ENCODE data around the gene MTA2.
"Not testable (repeated sequence)": the region's sequence is repeated elsewhere in the genome, so short reads cannot be mapped to it uniquely, and the experiment has no call there.

Gene MTA2

DNA sequence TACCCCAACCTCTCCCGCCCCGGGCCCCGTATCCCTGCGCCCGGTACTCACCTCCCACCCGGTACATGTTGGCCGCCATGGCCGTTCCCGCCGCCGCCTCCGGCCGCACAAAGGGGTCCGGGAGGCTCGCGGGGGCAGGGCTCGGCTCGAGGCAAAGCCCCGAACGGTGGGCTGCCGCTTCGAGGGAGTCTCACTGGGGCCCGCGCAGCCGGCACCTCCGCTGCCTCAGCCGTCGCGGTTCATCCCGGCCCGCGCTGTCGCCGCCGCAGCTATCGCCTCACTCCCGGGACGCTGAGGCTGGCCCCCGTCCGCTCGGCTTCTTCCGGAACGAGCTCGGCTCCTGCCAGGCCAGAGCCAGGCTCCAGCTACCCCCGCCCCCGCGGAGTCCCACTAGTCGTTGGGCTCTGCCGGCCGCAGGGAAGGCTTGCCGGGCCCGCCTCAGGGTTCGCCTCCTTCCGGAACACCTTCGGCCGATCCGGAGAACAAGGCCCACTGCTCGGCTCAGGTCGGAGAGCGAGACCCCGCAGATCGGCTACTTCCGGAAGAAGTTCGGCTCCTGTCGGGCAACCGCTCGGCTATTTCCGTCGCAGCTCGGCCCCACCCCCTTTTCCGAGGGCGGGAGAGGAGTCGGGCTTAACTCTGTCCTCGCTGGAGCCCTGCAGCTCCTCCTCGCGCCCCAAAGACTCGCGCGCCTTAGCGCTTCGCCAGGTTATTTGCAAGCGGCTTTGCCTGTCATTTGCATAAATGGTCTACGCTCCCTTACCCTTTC, at the start of gene MTA2:
TSS of gene MTA2 (minus strand) at position 494 of the 769 bp plus-strand sequence. CDS start at position 79, 415 bp downstream.
- peak; percentile 99 for DNase-seq

DNA sequence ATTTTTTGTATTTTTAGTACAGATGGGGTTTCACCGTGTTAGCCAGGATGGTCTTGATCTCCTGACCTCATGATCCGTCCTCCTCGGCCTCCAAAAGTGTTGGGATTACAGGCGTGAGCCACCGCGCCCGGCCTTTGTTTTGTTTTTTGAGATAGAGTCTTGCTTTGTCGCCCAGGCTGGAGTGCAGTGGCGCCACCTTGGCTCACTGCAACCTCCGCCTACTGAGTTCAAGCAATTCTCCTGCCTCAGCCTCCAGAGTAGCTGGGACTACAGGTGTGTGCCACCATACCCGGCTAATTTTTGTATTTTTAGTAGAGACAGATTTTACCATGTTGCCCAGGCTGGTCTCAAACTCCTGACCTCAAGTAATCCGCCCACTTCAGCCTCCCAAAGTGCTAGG, 48.6 kb upstream of the MTA2 start:
- DNase-seq: not testable (repeated sequence)

DNA sequence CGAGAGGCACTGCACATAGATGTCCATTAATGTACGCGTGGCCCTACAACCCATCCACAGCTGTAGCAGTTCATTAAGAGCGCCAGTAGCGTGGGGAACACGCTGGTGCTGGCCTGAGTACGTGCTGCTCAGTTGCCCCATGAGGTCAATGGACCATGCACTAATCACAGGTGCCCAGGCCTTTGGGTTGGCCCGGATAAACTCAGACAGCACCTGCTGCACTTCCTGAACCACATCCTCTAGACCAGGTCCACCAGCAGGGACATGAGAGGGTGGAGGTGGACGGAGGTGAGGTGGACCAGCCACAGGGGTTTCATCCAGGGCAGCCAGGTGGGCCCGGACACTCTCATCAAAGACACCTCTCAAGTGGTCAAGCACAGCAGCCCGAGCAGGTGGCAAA, 47.8 kb upstream of the MTA2 start:
- DNase-seq: no peak

DNA sequence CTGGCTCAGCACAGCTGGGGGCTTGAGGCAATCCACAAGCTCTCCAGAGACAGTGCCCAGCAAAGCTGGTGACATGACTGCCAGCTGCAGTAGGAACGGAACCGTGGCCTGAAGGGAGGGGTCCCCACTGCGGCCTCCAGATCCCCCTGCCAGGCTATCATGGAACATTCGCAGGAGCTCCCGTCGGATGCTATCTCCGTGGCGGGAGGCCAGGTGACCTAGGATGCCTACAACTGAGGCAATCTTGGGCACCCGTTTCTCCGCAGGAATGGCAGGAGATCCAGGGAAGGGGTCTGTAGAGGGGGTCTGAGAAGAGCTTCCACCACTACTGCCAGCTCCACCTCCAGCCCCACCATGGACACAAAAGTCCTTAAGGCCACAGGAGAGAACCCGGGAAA, 47.3 kb upstream of the MTA2 start:
- DNase-seq: no peak

DNA sequence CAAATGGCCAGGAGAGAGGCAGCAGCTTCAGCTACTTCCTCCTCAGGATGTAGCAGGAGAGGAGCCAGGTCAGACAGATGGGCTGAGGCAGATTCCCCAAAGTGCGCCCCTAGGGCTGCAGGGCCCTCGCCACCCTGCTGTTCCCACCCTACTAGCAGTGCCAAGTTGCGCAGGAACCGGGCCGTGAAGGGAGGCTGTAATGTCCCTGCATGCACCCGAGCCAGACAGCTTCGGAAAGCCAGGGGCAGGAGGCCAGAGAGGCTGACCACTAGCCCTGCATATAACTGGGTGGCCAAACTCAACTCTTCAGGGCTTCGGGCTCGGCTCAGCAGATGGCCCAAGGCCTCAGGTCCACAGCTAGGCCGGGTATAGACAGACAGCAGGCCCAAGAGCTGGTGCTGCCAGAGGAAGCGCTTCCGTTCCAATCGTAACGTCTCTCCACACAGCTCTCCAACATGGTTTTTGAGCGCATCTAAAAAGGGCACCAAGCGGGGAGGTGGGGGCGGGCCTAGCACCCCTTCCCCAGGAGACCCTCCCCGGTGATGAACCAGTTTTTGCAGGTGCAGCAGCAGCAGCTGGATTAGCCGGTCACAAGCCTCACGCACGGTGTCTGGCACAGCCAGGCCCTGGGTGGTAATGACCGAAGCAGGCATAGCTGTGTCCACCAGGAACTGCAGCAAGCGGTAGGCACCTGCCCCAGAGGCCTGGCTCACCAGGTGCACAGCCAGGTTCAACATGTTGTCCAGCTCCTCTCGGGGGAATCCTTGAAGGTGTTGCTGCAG, 46.7 kb upstream of the MTA2 start:
- DNase-seq: no peak

DNA sequence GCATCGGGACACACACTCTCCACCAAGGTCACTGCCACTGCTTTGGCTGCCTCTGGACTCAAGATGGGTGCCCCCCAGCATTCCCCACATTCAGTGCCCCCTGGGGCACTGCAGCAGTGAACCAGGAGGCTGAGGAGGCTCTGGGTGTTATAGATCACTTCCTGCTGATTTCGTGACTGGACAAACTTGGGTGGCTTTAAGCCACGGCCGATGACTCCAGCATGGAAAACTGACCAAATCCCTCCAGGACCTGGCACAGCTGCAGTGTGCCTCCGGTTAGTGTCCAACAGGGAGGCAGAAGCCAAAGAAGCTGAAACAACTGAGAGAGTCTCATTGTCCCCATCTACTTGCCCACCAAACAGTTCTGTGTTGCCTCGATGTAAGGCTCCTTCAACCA, 45.9 kb upstream of the MTA2 start:
- no peak for DNase-seq

DNA sequence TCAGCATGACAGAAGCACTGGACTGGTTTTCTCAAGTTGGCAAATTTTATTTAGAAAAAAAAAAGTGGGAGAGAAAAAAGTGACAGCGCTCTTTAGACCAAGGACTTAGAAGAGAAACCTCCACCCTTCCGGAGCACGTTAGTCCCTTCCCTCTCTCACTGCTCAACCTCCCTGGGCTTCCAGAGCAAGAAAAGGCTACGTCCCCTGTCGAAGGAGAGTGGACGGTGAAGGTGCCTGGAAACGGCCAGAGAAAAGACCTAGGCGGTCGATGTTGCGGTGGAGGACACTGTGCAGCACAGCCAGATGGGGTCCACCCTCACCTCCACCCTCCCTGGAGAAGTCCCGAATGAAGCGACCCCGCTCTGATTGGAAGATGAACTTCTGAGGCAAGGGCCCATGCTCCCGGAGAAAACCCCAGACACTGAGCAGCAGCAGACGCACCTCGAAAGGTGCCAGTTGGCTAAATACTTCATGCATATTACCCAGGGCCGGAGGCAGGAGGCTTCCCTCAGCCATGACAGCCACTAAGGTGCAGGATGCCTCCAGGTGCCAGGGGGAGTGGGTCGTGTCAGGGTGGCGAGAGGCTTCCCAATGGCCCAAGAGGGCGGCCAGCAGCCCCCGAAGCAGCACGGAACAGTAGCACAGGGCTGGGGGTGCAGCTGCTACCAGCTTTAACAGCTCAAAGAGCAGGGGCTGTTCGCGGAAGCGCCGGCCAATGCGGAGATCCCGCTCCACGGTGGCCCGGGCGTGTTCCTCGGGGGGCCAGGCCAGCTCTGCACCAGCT, 45.4 kb upstream of the MTA2 start:
- no peak for DNase-seq

DNA sequence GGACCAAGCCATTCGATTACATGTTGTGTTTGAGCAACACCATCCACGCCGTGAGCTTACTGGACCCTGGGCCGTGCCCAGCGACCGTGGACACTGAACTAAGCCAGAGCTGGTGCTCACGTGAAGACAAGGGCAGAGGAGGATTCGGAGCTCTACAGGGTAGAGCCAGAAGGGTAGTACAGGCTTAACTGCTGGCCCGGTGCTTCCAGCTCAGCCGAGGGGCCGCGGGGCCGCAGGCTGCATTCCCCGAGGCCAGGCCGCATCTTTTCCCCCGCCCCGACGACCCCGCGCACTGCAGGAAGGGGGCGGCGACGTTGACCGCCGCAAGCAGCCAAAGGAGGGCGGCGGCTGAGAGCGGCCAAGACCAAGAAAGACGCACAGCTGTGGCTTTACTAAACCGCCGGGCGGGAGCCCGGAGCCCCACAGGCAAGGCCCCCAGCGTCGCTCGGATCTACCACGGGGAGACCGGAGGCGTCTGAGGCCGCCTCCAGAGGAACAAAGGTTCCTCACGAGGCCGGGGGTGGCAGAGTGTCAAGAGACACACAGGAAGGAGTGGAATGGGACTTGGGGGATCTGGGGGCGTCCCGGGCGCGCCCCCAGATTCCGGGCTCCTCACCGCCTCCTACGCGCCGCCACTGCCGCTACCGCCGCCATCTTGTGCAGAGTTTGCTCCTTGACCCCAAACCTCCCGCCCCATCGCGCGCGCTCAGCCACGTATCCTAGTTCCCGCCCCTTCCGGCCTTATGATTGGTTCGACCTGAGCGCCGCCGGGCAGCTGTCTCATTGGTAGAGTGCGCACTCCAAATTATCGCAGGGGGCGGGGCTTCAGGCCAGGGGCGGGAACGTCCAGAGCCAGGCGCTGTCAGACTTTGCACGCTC, 44.5 kb upstream of the MTA2 start, which contains the start of gene GANAB:
TSS of gene GANAB (minus strand) at position 668 of the 879 bp plus-strand sequence. CDS start at position 654, 14 bp downstream.
- peak; percentile 99 for DNase-seq

DNA sequence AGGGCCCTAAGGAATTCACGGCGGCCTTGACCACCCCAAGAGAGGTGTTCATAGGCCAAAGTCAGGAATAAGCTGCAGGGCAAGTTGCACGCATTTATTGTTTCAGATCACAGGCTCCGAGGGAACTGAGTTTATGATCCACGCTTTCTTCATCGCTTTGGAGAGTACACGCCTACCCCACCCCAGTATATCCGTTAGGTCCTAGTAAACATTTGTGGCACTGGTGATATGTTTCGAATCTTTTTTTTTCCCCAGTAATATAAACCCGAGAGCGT, 43.9 kb upstream of the MTA2 start:
- no peak for DNase-seq

DNA sequence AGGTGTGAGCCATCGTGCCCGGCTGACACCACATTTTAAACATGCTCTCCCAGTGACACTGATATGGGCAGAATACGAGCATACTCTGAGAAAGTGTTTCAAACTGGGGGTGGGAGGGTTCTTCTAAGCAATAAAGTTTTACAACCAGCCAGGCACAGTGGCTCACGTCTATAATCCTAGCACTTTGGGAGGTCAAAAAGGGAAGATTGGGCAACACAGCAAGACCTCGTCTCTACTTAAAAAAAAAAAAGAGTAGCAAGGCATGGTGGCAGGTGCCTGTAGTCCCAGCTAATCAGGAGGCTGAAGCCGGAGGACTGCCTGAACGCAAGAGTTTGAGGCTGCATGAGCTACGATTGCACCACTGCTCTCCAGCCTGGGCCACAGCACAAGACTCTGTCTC, 42.6 kb upstream of the MTA2 start:
- no peak for DNase-seq

DNA sequence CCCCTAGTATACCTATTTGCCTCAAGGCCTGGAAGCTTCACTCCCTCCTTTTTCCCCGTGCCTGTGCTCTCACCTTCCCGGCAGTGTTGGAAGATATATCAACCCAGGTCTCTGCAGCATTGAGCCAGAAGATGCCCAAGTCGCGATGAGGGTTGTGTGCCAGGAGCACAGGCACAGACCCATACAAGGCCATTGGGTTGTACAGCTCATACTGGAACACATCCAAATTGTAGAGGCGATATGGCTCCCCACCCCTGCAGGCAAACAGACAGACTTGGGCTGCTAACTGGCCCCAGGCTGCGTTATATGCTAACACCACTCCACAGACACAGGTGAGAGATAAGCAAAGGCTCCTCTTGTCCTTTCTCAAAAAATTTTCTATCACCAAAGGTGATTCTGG, 30.8 kb upstream of the MTA2 start:
- no peak for DNase-seq

DNA sequence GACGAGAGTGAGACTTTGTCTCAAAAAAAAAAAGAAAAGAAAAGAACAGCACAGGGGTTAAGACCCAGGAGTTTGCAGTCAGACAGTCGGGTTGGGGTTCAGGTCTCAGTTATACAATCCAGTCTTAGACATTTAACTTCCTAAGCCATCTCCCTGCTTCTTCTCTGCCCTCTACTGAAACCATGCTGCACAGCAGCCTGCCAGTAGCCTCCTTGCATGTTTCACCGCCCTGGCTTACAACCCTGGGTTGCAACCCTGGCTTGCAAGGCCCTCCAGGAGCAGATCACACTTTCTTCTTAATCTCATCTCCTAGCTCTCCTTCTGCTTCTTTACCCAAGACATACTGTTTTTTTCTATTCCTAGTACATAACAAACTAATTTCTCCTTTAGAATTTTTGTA, 26.0 kb upstream of the MTA2 start:
- DNase-seq: no peak

DNA sequence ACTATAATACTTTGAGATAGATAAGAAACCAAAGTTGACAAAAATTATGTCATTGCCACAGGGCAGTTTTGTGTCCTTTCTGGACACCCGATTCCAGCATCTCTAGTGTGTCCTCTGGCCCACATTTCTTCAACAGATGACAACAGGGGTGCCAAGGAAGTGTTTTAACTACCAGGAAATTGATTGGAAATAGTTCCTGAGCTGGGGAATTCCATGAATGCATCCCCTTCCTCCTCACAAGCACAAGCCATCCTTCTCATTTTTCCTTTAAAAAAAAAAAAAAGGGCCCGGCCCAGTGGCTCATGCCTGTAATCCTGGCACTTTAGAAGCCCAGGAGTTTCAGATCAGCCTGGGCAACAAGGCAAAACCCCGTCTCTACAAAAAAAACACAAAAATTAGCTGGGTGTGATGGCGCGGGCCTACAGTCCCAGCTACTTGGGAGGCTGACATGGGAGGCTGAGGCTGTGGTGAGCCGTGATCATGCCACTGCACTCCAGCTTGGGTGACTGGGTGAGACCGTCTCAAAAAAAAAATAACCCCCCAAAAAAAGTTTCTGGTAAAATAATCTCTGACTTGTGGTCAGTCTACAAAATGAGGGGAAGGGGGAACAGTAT, 20.9 kb upstream of the MTA2 start:
- no peak for DNase-seq

DNA sequence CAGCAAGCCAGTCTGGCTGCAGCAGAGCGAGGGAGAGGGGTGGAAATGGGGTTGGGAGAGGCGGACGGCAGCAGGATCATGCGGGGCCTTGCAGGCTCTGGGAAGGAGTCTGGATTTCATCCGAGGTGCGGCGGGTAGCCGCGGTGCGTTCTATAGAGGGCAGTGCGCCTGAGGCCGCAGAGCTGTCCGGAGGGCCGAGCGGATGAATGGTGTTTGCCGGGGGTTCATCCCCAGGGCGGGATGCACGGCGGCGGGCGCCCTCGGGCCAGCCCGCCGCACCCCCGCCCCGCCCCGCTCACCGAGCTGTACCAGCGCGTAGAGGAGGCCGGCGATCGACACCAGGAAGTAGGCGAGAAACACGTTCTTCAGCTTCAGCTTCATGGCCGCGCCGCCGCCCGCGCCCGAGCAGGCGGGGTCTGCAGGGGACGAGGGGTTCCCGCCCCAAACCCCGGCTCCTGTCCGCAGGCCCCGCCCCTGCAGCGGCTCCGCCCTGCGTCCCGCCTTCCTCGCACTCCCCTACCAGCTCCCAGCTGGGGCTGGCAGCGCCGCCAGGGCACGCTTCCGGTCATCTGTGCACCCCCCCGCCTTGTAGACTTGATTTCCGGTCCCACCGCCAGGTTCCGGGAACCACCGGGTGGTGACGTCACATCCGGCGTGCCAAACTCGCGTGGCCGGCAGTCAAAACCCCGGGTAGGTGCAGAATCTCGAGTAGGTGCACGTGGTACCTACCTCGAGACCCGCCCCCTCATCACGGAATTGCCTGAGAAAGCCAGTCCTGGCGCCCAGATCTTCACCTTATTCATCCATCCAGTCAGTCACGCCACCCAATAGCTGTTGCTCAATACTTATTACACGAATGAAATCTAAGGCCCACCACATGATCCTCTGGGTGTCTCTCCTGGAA, 20.2 kb upstream of the MTA2 start, which contains the start of gene B3GAT3:
TSS of gene B3GAT3 (minus strand) at position 420 of the 904 bp plus-strand sequence. CDS start at position 381, 39 bp downstream.
- peak; percentile 99 for DNase-seq

DNA sequence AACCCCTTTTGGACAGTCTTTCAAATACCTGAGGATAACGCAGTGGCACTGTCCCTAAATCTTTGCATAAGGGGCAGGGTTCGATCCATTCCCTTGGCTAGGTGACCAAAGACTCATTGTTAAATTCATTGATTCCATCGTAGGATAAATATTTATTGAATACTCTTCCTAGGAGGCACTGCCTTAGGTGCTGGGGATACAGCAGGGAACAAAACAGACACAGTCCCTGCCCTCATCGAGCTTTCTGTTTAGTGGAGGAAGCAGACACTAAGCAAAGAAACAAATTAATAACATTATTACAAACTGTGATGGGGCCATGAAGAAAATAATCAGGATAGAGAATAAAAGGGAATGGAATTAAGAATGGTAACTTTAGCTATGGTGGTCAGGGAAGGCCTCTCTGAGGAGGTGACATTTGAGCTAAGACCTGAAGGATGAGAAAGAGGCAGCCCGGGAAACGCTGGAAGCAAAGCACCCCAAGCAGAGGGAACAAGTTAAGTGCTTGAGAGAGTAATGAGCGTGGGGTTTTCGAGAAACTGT, 19.4 kb upstream of the MTA2 start:
- DNase-seq: no peak

DNA sequence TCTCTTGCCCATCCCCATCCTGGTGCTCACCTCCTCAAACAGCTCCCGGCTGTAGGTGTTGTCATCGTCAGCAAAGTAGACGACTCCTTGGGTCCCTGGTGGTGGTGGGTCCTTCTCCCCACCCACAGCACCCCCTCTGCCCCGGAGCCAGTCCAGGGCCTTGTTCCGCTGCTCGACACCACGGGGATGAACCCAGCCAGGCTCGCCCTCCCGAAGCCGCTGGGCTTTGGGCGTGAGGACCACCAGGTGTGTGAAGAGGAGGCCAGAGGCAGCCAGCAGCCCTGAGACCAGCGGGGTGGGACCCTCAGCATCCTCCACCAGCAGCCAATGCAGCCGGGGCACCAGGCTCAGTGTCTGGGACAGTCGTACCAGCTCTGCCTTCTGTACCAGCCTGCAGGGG, 15.3 kb upstream of the MTA2 start:
- not testable (repeated sequence) for DNase-seq

DNA sequence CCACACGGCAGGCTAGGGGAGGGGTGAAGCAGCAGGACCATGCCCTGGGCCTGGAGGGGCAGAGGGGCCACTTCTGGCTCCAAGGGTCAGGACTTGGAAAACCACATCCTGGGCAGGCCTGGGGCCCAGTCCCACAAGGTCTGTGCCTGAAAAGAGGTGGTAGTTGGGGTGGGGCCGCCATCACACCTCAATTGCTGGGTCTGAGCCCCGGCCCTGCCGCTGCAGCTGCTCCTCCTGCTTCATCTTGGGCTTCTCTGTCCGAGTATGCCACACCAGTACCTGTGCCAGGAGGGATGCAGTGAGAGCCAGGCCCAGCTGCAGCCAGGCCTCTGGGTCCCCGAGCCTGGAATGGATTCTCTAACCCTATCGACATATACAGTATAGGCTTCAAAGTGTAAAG, 13.9 kb upstream of the MTA2 start:
- no peak for DNase-seq

DNA sequence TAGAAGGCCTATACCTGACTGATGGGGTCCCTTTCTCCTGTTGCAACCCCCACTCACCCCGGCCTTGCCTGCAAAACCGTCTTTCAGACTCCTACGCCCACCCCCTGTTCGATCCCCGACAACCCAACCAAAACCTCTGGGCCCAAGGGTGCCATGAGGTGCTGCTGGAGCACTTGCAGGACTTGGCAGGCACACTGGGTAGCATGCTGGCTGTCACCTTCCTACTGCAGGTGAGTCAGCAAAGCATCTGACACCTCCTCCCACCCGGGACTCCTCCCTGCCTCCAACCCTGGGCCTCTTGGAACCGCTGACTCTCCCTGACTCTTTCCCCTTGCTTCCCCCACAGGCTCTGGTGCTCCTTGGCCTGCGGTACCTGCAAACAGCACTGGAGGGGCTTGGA, 12.6 kb upstream of the MTA2 start:
- no peak for DNase-seq

DNA sequence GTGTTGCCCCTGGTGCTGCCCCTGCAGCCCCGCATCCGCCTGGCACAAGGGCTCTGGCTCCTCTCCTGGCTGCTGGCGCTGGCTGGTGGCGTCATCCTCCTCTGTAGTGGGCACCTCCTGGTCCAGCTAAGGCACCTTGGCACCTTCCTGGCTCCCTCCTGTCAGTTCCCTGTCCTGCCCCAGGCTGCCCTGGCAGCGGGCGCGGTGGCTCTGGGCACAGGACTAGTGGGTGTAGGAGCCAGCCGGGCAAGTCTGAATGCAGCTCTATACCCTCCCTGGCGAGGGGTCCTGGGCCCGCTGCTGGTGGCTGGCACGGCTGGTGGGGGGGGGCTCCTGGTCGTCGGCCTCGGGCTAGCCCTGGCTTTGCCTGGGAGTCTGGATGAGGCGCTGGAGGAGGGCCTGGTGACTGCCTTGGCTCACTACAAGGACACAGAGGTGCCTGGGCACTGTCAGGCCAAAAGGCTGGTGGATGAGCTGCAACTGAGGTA, 11.7 kb upstream of the MTA2 start:
- no peak for DNase-seq
